Myocyte (in vitro differentiated cells): Measurements from ENCODE around the gene RFXAP. TPM values are rescaled to one million over a fixed set of nuclear protein-coding genes. Genes with fewer than 3 reads are reported as not detected.

ENCODE experiments used
- DNase-seq: peaks from one replicate; pipeline ENCODE4 v3.0.0-alpha.2; 2012; ENCODE audit warnings: low read depth
- total RNA-seq: library from RNA; depleted of rRNA; stranded (reverse); fragments of >200 nt; gene quantifications from 2 replicates; pipeline ENCODE4 v1.2.3, GENCODE V29; 2014

Gene RFXAP
- total RNA-seq, 1 donor from 2014 or later, result 1.9 TPM

DNA sequence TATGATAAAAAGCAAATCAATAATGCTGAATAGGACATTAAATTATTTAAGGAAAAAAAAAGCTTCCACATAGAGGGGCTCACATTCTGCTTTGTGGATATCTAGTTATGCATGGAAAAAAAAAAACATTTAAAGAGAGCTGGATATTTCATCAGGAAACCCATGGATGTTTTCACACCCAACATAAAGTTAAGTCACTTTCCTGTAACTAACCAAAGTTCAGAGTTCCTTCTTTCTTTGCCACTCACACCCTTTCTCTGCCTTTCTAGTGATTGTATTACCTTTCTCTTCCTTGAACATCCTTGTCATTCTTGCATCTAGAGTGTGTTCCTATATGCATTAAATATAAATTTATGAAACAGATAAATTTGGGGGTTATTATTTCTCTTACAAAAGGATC lies 47.2 kb downstream of the RFXAP start:
- DNase-seq, result no peak

GRCh38 chr13:36870050-36870692 lies 51.1 kb downstream of the RFXAP start:
- DNase-seq, result no peak

DNA sequence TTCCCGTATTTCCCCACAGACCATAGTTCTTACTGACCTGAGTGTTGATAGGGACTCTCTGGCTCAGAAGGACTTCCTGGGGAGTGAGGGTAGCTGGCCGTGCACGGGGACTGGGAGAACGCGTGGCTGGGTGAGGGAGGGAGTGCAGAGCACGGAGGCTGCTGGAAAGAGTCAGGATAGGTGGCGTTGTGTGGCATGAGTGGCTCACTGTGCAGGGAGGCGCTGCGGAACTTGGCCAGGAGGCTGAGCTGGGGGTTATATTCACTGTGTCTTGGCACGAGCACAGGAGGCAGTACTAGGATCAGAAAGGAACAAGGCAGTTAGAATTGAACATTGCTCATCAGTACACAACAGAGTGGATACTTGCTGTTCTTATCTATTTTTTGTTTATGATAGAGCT lies 53.6 kb downstream of the RFXAP start:
- no peak for DNase-seq

- no peak for DNase-seq
Measured at GRCh38 chr13:36875431-36875830, 56.4 kb downstream of the RFXAP start.

GRCh38 chr13:36875961-36876360 lies 56.9 kb downstream of the RFXAP start:
- DNase-seq, result no peak

Other genes with a start within 250 kb of the RFXAP start
- not detected in 2 replicates for gene SERTM1, start 145.2 kb upstream of the RFXAP start, total RNA-seq
- gene SMAD9, start 101.0 kb downstream of the RFXAP start, total RNA-seq, result 1.4 and 1.7 TPM in 2 replicates
- 28.1 and 29.0 TPM in 2 replicates for gene ALG5, start 180.1 kb downstream of the RFXAP start, total RNA-seq
- gene EXOSC8, start 181.6 kb downstream of the RFXAP start, total RNA-seq, result 23.8 TPM in 2 replicates
- 58.0 and 59.2 TPM in 2 replicates for gene SUPT20H, start 240.5 kb downstream of the RFXAP start, total RNA-seq